Activated CD8-positive, alpha-beta T cell treated with anti-CD3 and anti-CD28 coated beads for 36 hours (primary cell): ENCODE measurements around the gene NPTXR. TPM values are rescaled to one million over a fixed set of nuclear protein-coding genes. Genes with fewer than 3 reads are reported as not detected.

ENCODE experiments used
- ATAC-seq: fragments of 200-7000 bp; cut with Tn5 transposase; one replicate; pipeline ENCODE4 v1.10.0; 2021; ENCODE audit warnings: mild to moderate bottlenecking, moderate library complexity
- CTCF ChIA-PET: fragments of 350-600 bp; sonication (Branson Sonifier 250); formaldehyde crosslinking; loops from one replicate; lab custom pipeline; 2021; ENCODE audit warnings: antibody characterized with exemption; lab: Charles Lee
- POLR2A ChIA-PET: fragments of 350-600 bp; sonication (Branson Sonifier 250); formaldehyde crosslinking; loops from one replicate; lab custom pipeline; 2021; ENCODE audit warnings: antibody characterized with exemption; lab: Charles Lee
- DNase-seq: peaks from one replicate; pipeline ENCODE4 v3.0.0-alpha.2; 2020
- H3K27ac Mint-ChIP-seq: one replicate; pipeline ENCODE4 v1.8.0; 2021; ENCODE audit warnings: mild to moderate bottlenecking, mixed read lengths
- H3K27me3 Mint-ChIP-seq: one replicate; pipeline ENCODE4 v1.8.0; 2021; ENCODE audit warnings: mixed read lengths
- H3K36me3 Mint-ChIP-seq: one replicate; pipeline ENCODE4 v1.8.0; 2021; ENCODE audit warnings: low read depth, mixed read lengths
- H3K4me1 Mint-ChIP-seq: one replicate; pipeline ENCODE4 v1.8.0; 2021; ENCODE audit warnings: low read depth, mixed read lengths
- H3K4me3 Mint-ChIP-seq: one replicate; pipeline ENCODE4 v1.8.0; 2021; ENCODE audit warnings: mild to moderate bottlenecking, moderate library complexity, mixed read lengths
- H3K9me3 Mint-ChIP-seq: one replicate; pipeline ENCODE4 v1.8.0; 2021; ENCODE audit warnings: mixed read lengths
- intact Hi-C: fragments of 100-400 bp; cut with micrococcal nuclease; formaldehyde crosslinking; loops from one replicate; pipeline ENCODE4 v1.10.0; 2022
- total RNA-seq, 2 experiments: library from RNA; stranded (reverse); gene quantifications; one replicate each; pipeline ENCODE4 v1.2.3, GENCODE V29; 2021
- TF ChIP-seq, protein P1 (sequence below): fragments of 200-600 bp; IDR thresholded peaks from one replicate; pipeline ENCODE4 v1.8.0; 2022; ENCODE audit warnings: antibody characterized with exemption, mild to moderate bottlenecking

Gene NPTXR
- total RNA-seq, 2 experiments from 2014 or later = 0.69 to 0.83 TPM

DNA sequence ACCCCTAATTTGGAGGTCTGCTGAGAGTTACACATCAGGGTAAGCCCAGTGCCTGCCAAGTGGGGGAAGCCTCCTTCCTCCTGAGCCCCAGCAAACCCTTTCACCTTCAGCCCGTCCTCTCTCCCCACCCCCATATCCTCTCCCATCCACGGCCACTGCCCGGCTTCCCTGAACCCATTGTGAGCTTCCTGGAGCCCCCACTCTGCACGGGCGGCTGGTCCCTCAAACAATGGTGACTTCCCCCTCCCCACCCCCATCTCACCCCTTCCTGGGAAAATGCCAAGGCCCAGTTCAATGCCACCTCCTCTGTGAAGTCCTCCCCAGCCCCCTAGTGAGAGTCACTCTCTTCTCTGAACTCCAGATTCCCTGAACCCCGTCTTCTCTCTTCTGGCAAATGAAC, 67.7 kb downstream of the NPTXR start:
- intact Hi-C loops = no loop called here
- CTCF ChIA-PET = interaction anchor here (2.1 kb wide), 1 partner anchor 10 kb away, joined by 10 read pairs; no protein-coding TSS in a partner anchor
- no peaks in the 10 kb centered on the region for H3K27me3 Mint-ChIP-seq

DNA sequence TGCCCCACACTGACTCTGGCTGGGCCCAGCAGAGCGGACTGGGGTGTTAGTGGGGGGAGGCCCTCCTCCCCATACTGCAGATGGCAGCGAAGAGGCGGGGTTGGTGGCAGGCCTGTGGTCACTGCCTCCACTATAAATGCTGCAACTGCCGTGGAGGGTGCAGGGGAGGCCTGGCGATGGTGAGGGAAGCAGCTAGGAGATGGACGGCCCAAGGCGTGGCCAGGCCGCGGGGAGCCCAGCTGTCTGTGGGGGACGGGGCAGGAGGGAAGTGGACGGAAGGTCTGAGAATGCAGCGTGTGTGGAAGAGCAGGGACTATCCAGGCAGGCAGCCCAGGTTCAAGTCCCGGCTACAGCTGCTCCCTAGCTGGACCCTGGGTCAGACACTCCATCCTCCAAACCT, 68.2 kb downstream of the NPTXR start:
- H3K36me3 Mint-ChIP-seq = no peaks in the 10 kb centered on the region
- ATAC-seq = no peak
- H3K27ac Mint-ChIP-seq = no peak overlapping the region
- H3K4me1 Mint-ChIP-seq = no peaks in the 10 kb centered on the region
- no peak for DNase-seq
- intact Hi-C loops = no loop called here
- TF ChIP-seq, protein P1, sequence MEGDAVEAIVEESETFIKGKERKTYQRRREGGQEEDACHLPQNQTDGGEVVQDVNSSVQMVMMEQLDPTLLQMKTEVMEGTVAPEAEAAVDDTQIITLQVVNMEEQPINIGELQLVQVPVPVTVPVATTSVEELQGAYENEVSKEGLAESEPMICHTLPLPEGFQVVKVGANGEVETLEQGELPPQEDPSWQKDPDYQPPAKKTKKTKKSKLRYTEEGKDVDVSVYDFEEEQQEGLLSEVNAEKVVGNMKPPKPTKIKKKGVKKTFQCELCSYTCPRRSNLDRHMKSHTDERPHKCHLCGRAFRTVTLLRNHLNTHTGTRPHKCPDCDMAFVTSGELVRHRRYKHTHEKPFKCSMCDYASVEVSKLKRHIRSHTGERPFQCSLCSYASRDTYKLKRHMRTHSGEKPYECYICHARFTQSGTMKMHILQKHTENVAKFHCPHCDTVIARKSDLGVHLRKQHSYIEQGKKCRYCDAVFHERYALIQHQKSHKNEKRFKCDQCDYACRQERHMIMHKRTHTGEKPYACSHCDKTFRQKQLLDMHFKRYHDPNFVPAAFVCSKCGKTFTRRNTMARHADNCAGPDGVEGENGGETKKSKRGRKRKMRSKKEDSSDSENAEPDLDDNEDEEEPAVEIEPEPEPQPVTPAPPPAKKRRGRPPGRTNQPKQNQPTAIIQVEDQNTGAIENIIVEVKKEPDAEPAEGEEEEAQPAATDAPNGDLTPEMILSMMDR = no peak
- H3K27me3 Mint-ChIP-seq = no peaks in the 10 kb centered on the region
- no peak overlapping the region for H3K4me3 Mint-ChIP-seq
- CTCF ChIA-PET = interaction anchor here (2.1 kb wide), 1 partner anchor 10 kb away, joined by 10 read pairs; no protein-coding TSS in a partner anchor
- H3K9me3 Mint-ChIP-seq = no peaks in the 10 kb centered on the region
- POLR2A ChIA-PET = no interaction called here

More for the DNA sequence above, 67.7 kb downstream of the NPTXR start:
- Mint-ChIP-seq H3K4me3 (no peak overlapping the region), H3K9me3 (no peaks in the 10 kb centered on the region), H3K27ac (no peak overlapping the region), H3K36me3 (no peaks in the 10 kb centered on the region), H3K4me1 (no peaks in the 10 kb centered on the region)
- ATAC-seq (no peak), DNase-seq (no peak)
- POLR2A ChIA-PET = no interaction called here
- TF ChIP-seq, protein P1 = no peak

DNA sequence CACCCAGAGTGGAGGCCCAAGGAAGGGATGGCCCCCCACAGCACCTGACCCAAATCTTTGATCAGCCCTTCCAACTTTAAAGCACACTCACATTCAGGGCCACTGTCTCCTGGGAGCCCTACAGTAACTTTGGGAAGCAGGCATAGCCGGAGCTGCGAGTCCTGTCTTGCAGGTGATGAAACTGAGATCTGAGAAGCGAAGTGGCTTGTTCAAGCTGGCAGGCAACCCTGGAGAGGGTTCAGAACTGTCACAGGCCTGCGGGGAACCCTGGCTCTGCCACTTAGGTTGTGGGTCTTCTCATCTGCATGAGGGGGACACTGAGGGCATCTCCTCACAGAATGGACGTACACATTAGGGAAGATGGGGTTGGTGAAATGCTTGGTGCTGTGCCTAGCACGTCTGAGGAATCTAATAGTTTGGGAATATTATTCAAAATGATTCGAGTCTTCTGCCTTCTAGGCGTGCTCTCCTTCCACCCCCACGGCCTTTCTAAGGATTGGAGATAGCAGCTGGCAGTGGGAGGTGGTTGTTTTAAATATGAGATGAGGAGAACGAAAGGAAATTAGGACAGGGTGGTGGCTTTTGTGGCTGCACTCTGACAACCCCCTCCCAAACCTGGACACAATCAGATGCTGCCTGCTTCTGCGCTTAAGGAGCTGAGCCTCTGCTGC, 69.2 kb downstream of the NPTXR start:
- POLR2A ChIA-PET = no interaction called here

DNA sequence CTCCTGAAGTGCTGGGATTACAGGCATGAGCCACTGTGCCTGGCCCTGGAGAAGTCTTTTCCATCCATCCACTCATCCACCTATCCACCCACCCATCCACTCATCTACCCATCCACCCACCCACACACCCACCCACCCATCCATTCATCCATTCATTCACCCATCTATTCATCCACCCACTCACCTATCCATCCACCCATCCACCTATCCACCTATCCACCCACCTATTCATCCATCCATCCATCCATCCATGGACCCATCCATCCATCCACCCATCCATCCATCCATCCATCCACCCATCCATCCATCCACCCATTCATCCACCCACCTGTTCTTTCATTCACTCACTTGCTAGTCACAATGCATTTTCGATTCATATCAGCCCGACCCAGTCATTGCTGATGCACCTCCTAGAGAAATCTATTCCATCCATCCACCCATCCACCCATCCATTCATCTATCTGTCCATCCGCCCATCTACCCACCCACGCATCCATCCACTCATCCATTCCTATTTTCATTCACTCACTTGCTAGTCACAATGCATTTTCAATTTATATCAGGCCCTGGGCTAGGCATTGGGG, 70.4 kb downstream of the NPTXR start:
- intact Hi-C loops = no loop called here
- ChIA-PET CTCF (no interaction called here), POLR2A (no interaction called here)
- TF ChIP-seq, protein P1 = no peak
- H3K27me3 Mint-ChIP-seq = no peaks in the 10 kb centered on the region
- DNase-seq (no peak), ATAC-seq (no peak)
- no peak overlapping the region for H3K27ac Mint-ChIP-seq
- no peaks in the 10 kb centered on the region for H3K4me1 Mint-ChIP-seq
- H3K4me3 Mint-ChIP-seq = no peak overlapping the region
- no peaks in the 10 kb centered on the region for H3K9me3 Mint-ChIP-seq
- H3K36me3 Mint-ChIP-seq = no peaks in the 10 kb centered on the region

More for the DNA sequence above, 69.2 kb downstream of the NPTXR start:
- Mint-ChIP-seq H3K9me3 (no peaks in the 10 kb centered on the region), H3K27me3 (no peaks in the 10 kb centered on the region), H3K4me1 (no peaks in the 10 kb centered on the region), H3K36me3 (no peaks in the 10 kb centered on the region), H3K27ac (no peak overlapping the region), H3K4me3 (no peak overlapping the region)
- intact Hi-C loops = no loop called here
- DNase-seq (no peak), ATAC-seq (no peak)
- TF ChIP-seq, protein P1 = no peak
- CTCF ChIA-PET = interaction anchor here (2.1 kb wide), 1 partner anchor 9 kb away, joined by 10 read pairs; no protein-coding TSS in a partner anchor

DNA sequence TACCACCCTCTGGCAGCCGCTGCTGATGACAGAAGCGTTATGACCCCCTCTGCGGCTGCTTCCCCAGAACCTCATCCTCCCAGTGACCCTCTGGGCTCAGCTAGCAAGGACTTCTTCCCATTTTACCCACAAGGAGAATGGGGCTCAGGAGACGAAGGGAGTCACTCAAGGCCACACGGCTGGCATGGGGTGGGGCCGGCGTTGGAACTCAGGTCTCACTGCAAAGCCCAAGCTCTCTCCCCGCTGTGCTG, 71.3 kb downstream of the NPTXR start:
- ATAC-seq (no peak), DNase-seq (no peak)
- ChIA-PET POLR2A (no interaction called here), CTCF (no interaction called here)
- Mint-ChIP-seq H3K27ac (no peak overlapping the region), H3K4me1 (no peaks in the 10 kb centered on the region), H3K36me3 (no peaks in the 10 kb centered on the region), H3K27me3 (no peaks in the 10 kb centered on the region), H3K4me3 (no peak overlapping the region), H3K9me3 (no peaks in the 10 kb centered on the region)
- intact Hi-C loops = no loop called here
- TF ChIP-seq, protein P1 = no peak
